Measurements from ENCODE around the gene SPINK9.
A peak's percentile ranks its signal among the peaks of the same experiment; 100 is the strongest.

SPINK9 gene

DNA sequence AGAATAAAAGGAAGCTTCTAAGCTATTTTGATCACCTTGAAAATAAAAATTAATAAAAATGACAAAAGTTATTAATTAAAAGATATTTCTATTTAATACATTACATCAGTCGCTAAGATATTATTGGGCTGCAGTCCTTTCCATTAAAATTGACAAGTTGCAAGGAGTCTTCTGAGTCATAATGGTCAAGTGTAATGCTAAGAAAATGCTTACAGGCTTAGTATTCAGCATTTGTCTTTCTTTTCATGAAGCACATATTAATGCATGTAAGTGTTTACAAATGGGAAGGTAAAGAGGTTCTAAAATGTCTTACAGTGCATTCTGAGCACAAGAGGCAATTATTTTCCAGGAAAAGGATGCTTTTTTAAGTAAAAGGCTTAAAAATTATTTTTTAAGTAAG, 17.3 kb downstream of the SPINK9 start:
- intact Hi-C loops (cut with DNase I) = no loop called here
- no peak for DNase-seq

DNA sequence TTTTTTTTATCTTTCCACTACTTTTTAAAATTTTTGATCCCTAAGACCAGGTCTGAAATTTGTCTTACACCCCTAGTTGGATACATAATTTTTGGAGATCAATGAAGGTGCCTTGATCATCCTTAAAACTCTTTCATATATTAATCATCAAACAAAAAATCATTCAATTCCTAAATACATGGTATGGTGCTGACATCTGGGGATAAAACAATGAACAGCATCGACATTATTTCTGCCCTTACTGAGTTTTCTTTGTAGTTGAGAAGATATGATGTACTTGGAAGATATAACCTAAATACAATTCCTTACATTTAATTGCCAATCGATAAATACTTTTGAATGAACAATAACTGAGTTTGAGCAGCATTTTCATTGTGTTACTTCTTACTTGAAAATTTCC, 18.3 kb downstream of the SPINK9 start:
- intact Hi-C loops (cut with DNase I) = no loop called here
- DNase-seq = no peak

DNA sequence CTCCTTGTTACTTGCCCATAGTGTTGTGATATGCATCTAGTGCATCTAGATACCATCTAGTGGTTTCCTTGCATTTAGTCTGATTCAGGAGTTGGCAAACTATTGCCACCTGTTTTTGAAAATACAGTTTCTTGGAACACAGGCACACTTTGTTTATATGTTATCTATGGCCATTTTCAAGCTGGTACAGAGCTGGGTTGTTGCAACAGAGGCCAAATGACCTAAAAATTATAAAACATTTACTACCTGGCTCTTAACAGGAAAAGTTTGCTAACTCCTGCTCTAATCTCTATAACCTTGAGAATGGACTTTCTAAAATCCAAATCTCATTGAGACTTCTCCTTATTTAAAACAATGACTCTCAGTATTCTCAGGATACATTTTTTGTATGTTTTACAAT, 29.0 kb downstream of the SPINK9 start:
- intact Hi-C loops (cut with DNase I) = loop anchor here (10.0 kb wide), 1 partner anchor 180 kb away; no protein-coding TSS in a partner anchor
- no peak for DNase-seq

GRCh38 chr5:148368299-148368698, 32.9 kb downstream of the SPINK9 start:
- no peak for DNase-seq
- intact Hi-C loops (cut with DNase I) = loop anchor here (10.0 kb wide), 1 partner anchor 183 kb away; no protein-coding TSS in a partner anchor

DNA sequence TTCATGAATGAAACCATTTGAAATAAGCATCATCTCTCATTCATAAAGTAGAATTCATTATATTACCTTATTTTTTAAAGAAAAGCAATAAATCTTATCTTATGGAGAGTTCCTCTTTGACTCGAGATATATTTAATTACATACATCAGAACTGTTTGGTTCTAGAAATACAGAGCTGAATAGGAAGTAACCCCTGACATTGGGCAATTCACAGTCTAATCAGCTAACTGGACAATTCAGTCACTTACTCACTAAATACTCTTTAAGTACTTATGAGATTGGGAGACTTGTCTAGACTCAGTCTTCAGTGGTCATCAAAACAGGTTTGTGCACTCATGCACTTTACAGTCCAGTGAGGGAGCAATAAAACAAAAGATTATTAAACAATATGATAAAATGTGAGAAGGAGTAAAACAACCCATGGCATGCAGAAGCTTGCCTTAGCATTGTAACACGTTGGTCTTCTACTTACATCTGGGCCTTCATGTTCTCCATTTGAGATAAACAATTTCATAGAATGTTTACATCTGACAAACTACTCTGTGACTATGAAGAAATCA, 36.9 kb downstream of the SPINK9 start:
- intact Hi-C loops (cut with DNase I) = no loop called here

GRCh38 chr5:148372893-148373292, 37.5 kb downstream of the SPINK9 start:
- no peak for DNase-seq
- intact Hi-C loops (cut with DNase I) = no loop called here

More for the DNA sequence above, 36.9 kb downstream of the SPINK9 start:
- no peak for DNase-seq

GRCh38 chr5:148374690-148375360, 39.5 kb downstream of the SPINK9 start:
- DNase-seq = peak in 34 of 42 donors; percentile 5 to 74 (median 42)
- intact Hi-C loops (cut with DNase I) = no loop called here

- DNase-seq = no peak
- intact Hi-C loops (cut with DNase I) = no loop called here
These were observed 40.8 kb downstream of the SPINK9 start for GRCh38 chr5:148376198-148376597.

- DNase-seq = no peak
- intact Hi-C loops (cut with DNase I) = no loop called here
These were observed 43.3 kb downstream of the SPINK9 start for GRCh38 chr5:148378670-148379069.

GRCh38 chr5:148379340-148379739, 44.0 kb downstream of the SPINK9 start:
- DNase-seq = no peak
- intact Hi-C loops (cut with DNase I) = no loop called here

DNA sequence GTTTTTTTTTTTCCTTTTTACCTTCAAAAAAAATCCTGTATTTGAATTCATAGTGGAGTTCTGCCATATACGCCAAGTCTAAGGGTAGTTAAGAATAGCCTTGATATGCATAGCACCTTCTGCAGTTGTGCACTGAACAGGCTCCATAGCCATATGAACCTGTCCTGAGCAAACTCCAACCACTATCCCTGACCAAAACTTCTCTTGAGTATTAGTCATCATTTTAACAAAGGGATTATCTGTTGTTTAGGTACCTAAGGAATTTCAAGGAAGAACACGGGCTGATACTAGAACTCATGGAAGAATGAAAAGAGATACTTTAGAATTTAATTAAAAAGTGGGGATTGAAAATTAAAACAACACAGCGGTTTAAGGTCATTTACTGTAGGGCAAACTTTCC, 46.5 kb downstream of the SPINK9 start:
- DNase-seq = no peak
- intact Hi-C loops (cut with DNase I) = no loop called here

- DNase-seq = peak in 1 of 42 donors; percentile 3
- intact Hi-C loops (cut with DNase I) = no loop called here
These were observed 47.6 kb downstream of the SPINK9 start for GRCh38 chr5:148382961-148383360.

DNA sequence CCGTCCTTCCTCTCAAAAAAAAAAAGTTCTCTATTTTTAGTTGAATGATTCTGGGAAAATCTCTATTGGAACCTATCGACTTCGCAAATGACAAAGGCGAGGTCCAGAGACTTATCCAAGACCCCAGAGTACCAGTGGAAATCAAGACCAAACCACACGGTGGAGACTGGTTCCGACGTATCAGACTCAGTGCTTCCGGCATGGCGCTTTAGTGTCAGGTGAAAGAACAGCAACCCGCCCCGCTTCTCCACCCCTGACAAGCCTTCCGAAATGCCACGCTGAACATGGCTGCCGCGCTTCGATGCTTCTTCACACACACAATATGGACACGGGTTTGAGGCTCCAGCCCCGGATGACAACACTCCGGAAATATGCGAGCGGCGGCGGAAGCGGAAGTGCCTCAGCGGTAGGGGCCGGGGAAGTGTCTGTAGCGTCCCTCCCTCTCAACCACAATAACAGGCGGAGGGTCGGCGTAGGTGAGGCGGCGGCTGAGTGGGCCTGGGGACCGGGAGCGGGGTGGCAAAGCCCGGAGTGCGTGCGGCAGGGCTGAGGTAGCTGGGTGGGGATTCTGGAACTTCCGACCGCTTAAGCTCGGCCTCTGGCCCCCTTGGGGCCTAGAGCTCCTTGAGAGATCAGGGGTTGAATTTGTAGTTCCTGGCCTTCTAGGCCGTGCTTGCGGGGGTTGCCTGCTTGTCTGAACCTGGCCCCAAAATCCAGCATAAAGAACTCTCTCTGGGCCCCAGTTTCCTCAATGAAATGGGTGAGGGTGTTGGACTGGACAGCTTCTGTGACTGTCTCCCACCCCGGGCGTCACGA, 48.4 kb downstream of the SPINK9 start, which contains the start of gene FBXO38:
Gene FBXO38, plus strand, starts transcription at position 395 of the 816 bp plus-strand sequence. CDS start 10,819 bp downstream, outside the sequence.
- peak; percentile 93 to 98 (median 96) for DNase-seq
- intact Hi-C loops (cut with DNase I) = no loop called here

DNA sequence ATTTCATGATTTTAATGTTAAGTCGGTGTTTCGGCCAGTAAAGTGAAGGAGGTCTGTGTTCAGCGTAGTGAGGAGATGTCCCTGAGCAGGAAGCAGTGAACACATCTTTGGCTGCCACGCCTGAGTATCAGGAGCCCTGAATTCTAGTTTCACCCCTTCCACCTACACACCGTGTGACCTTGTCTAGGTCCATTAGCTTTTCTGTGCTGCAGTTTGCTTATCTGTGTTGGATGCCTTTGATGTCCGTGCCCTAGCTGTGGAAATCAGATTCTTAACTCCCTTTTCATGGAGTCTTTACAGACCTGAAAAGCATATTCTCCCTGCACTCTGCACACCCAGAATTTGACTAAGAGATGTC, 49.0 kb downstream of the SPINK9 start:
- intact Hi-C loops (cut with DNase I) = no loop called here
- DNase-seq = peak in 3 of 42 donors; percentile 1 to 5 (median 2)

GRCh38 chr5:148385094-148385493, 49.7 kb downstream of the SPINK9 start:
- intact Hi-C loops (cut with DNase I) = no loop called here
- no peak for DNase-seq

- DNase-seq = no peak
- intact Hi-C loops (cut with DNase I) = no loop called here
These were observed 50.7 kb downstream of the SPINK9 start for GRCh38 chr5:148386041-148386440.

DNA sequence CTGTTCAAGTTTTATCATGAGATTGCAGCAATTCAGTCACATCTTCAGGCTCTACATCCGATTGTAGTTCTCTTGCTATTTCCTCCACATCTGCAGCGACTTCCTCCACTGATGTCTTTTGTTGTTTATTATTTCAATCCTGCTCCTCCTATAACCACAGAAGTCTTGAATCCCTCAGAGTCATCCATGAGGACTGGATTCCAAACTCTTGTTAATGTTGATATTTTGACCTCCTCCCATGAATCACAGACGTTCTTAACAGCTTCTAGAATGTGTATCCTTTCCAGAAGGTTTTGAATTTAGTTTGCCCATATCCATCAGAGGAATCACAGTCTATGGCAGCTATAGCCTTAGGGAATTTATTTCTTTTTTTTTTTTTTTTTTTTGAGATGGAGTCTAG, 52.0 kb downstream of the SPINK9 start:
- no peak for DNase-seq
- intact Hi-C loops (cut with DNase I) = no loop called here

DNA sequence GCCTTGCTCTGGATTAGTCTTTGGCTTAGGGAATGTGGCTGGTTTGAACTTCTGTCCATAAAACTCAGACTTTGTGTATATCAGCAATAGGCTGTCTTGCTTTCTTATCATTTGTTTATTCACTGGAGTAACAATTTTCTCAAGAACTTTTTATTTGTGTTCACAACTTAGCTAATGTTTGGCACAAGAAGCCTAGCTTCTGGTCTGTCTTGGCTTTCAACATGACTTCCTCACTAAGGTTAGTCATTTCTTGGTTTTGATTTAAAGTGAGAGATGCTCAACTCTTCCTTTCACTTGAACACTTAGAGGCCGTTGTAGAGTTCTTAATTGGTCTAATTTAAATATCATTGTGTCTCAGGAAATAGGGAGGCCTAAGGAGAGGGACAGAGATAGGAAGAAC, 53.3 kb downstream of the SPINK9 start:
- DNase-seq = no peak
- intact Hi-C loops (cut with DNase I) = no loop called here
